SK-N-SH treated with all-trans-retinoic acid at 6 μM for 48 hours (cell line): ENCODE data around the gene RIC1.

Experiments
- BACH2 ChIP-seq: fragments of 250-450 bp; sonication (Bioruptor Pico); IDR thresholded peaks from 2 replicates; pipeline ENCODE4 v1.9.0; 2021; ENCODE audit warnings: mild to moderate bottlenecking, borderline replicate concordance
- CSDC2 ChIP-seq: fragments of 250-450 bp; sonication (Bioruptor Pico); IDR thresholded peaks from 2 replicates; pipeline ENCODE4 v1.5.0; 2020; ENCODE audit warnings: mild to moderate bottlenecking, moderate library complexity
- OSR1 ChIP-seq: fragments of 250-450 bp; sonication (Bioruptor Pico); IDR thresholded peaks from 2 replicates; pipeline ENCODE4 v1.8.0; 2022; ENCODE audit warnings: moderate library complexity, mild to moderate bottlenecking, inconsistent platforms
- TCF4 ChIP-seq: fragments of 250-450 bp; sonication (Bioruptor Pico); IDR thresholded peaks from 2 replicates; pipeline ENCODE4 v1.8.0; 2021; ENCODE audit warnings: mild to moderate bottlenecking, moderate library complexity, borderline replicate concordance
- TOX ChIP-seq: fragments of 250-450 bp; sonication (Bioruptor Pico); IDR thresholded peaks from 2 replicates; pipeline ENCODE4 v1.8.0; 2021; ENCODE audit warnings: mild to moderate bottlenecking, moderate library complexity, borderline replicate concordance
- ZC3H10 ChIP-seq: fragments of 250-450 bp; sonication (Bioruptor Pico); IDR thresholded peaks from 2 replicates; pipeline ENCODE4 v1.5.1; 2021; ENCODE audit warnings: mild to moderate bottlenecking, moderate library complexity
- ZFP3 ChIP-seq: fragments of 250-450 bp; sonication (Bioruptor Pico); IDR thresholded peaks from 2 replicates; pipeline ENCODE4 v1.5.0; 2020; ENCODE audit warnings: mild to moderate bottlenecking, moderate library complexity
- ZNF70 ChIP-seq: fragments of 450-650 bp; formaldehyde crosslinking; IDR thresholded peaks from 2 replicates; pipeline ENCODE4 v1.5.0; 2020; ENCODE audit warnings: mild to moderate bottlenecking, moderate library complexity
- TF ChIP-seq, protein P1 (sequence below): fragments of 250-450 bp; sonication (Bioruptor Pico); IDR thresholded peaks from 2 replicates; pipeline ENCODE4 v1.8.0; 2020; ENCODE audit warnings: mild to moderate bottlenecking, moderate library complexity, borderline replicate concordance
- TF ChIP-seq, protein P2 (sequence below): fragments of 250-450 bp; sonication (Bioruptor Pico); IDR thresholded peaks from 2 replicates; pipeline ENCODE4 v1.5.1; 2020; ENCODE audit warnings: low read depth, mild to moderate bottlenecking, moderate library complexity
- TF ChIP-seq, protein P3 (sequence below): fragments of 250-450 bp; sonication (Bioruptor Pico); IDR thresholded peaks from 2 replicates; pipeline ENCODE4 v1.5.1; 2021; ENCODE audit warnings: mild to moderate bottlenecking, moderate library complexity

DNA sequence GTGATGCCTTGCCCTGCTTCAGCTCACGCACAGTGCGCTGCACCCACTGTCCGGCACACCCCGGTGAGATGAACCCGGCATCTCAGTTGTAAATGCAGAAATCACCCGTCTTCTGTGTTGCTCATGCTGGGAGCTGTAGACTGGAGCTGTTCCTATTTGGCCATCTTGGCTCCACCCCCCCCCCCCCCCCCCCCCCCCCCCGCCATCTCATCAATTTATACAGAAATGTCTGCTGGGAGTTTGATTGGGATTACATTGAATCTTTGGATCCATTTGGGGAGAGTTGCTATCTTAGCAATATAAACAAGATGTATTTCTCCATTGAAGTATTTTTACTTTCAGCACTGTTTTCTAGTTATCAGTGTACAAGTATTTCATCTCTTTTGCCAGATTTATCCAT lies 55.2 kb downstream of the RIC1 start:
- TF ChIP-seq TOX (no peak), OSR1 (CRISPR knock-in tag) (no peak), ZFP3 (CRISPR knock-in tag) (no peak), ZC3H10 (no peak), CSDC2 (CRISPR knock-in tag) (no peak), ZNF70 (CRISPR knock-in tag) (no peak), TCF4 (CRISPR knock-in tag) (no peak), BACH2 (CRISPR knock-in tag) (no peak)
- TF ChIP-seq, protein P1, sequence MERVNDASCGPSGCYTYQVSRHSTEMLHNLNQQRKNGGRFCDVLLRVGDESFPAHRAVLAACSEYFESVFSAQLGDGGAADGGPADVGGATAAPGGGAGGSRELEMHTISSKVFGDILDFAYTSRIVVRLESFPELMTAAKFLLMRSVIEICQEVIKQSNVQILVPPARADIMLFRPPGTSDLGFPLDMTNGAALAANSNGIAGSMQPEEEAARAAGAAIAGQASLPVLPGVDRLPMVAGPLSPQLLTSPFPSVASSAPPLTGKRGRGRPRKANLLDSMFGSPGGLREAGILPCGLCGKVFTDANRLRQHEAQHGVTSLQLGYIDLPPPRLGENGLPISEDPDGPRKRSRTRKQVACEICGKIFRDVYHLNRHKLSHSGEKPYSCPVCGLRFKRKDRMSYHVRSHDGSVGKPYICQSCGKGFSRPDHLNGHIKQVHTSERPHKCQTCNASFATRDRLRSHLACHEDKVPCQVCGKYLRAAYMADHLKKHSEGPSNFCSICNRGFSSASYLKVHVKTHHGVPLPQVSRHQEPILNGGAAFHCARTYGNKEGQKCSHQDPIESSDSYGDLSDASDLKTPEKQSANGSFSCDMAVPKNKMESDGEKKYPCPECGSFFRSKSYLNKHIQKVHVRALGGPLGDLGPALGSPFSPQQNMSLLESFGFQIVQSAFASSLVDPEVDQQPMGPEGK (CRISPR knock-in tag) = no peak
- TF ChIP-seq, protein P2, sequence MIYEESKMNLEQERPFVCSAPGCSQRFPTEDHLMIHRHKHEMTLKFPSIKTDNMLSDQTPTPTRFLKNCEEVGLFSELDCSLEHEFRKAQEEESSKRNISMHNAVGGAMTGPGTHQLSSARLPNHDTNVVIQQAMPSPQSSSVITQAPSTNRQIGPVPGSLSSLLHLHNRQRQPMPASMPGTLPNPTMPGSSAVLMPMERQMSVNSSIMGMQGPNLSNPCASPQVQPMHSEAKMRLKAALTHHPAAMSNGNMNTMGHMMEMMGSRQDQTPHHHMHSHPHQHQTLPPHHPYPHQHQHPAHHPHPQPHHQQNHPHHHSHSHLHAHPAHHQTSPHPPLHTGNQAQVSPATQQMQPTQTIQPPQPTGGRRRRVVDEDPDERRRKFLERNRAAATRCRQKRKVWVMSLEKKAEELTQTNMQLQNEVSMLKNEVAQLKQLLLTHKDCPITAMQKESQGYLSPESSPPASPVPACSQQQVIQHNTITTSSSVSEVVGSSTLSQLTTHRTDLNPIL (CRISPR knock-in tag) = no peak
- TF ChIP-seq, protein P3, sequence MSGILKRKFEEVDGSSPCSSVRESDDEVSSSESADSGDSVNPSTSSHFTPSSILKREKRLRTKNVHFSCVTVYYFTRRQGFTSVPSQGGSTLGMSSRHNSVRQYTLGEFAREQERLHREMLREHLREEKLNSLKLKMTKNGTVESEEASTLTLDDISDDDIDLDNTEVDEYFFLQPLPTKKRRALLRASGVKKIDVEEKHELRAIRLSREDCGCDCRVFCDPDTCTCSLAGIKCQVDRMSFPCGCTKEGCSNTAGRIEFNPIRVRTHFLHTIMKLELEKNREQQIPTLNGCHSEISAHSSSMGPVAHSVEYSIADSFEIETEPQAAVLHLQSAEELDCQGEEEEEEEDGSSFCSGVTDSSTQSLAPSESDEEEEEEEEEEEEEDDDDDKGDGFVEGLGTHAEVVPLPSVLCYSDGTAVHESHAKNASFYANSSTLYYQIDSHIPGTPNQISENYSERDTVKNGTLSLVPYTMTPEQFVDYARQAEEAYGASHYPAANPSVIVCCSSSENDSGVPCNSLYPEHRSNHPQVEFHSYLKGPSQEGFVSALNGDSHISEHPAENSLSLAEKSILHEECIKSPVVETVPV = no peak
